ENCODE measurements around the gene LHFPL3. TPM values are rescaled to one million over a fixed set of nuclear protein-coding genes. Genes with fewer than 3 reads are reported as not detected.

The LHFPL3 gene
- total RNA-seq, 4 donors from 2014 or later: not detected

DNA sequence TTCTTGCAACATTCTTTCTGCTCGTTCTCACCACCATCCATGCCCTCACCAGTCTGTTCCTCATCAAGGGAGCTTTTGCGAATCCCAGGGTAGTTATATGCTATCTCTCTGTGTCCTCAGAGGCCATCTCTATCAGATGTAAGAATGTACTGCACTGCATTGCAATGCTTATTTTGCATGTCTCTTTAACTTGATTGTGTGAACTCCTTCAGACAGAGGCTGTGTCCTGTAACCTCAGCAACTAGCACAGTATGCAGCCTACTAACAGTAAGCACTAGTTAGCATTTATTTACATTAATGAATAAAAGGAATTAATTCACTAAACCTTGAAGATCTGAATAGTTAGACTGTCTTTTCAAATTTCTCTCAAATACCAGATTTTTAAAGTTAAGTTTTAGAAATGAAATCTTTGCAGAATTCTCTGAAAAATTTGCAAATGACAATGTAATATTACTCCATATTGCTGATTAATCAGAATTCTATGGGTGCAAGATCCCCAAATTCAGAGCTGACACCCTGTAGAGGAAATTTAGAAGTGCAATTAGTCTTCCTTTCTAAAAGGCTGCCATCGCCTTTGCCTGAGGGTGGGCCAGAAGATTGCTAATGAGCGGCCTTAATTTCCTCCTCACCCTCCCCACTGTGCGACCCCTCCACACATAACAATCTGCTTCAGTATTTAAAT, 10.3 kb upstream of the LHFPL3 start:
- H3K27me3 ChIP-seq: no peaks in the 10 kb centered on the region
- H3K9me3 ChIP-seq: peaks cover 0 to 3% (median 0%) of the 10 kb centered on the region in 3 donors
- intact Hi-C loops (cut with DNase I; ENCODE audit: low total_unique reads): no loop called here
- in situ Hi-C loops (cut with MboI; ENCODE audit: low sequenced_read_pairs in 4 of 4): no loop called here
- TF ChIP-seq, protein P1, sequence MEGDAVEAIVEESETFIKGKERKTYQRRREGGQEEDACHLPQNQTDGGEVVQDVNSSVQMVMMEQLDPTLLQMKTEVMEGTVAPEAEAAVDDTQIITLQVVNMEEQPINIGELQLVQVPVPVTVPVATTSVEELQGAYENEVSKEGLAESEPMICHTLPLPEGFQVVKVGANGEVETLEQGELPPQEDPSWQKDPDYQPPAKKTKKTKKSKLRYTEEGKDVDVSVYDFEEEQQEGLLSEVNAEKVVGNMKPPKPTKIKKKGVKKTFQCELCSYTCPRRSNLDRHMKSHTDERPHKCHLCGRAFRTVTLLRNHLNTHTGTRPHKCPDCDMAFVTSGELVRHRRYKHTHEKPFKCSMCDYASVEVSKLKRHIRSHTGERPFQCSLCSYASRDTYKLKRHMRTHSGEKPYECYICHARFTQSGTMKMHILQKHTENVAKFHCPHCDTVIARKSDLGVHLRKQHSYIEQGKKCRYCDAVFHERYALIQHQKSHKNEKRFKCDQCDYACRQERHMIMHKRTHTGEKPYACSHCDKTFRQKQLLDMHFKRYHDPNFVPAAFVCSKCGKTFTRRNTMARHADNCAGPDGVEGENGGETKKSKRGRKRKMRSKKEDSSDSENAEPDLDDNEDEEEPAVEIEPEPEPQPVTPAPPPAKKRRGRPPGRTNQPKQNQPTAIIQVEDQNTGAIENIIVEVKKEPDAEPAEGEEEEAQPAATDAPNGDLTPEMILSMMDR (IDR thresholded peaks at IDR 0.05 in 4 of 5, conservative IDR thresholded peaks at IDR 0.05 in 1 of 5): no peak
- TF ChIP-seq POLR2A (IDR thresholded peaks at IDR 0.05): no peak
- no peaks in the 10 kb centered on the region for H3K4me1 ChIP-seq
- no peak for ATAC-seq
- H3K4me3 ChIP-seq: no peak overlapping the region
- H3K36me3 ChIP-seq: no peaks in the 10 kb centered on the region
- no peak for DNase-seq
- H3K27ac ChIP-seq: no peak overlapping the region

DNA sequence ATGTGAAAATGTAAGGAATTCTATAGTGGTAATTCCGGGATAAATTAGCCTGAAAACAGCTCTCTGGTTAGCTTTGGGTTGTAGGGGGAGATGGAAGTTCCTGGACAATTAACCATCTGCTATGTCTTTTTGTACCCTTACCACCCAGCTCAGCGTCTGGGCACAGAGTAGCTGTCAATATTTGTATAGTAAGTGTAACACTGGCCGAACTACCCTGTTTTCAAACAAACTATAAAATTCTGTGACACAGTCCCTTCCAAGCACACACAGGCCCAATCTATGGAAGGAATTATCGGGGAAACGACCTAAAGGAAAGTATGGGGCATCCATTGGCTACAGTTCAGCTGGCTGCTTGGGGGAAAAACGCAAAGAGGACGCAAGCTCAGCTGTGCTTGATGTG, 869 bp upstream of the LHFPL3 start:
- in situ Hi-C loops (cut with MboI; ENCODE audit: low sequenced_read_pairs in 4 of 4): no loop called here
- ATAC-seq: no peak

DNA sequence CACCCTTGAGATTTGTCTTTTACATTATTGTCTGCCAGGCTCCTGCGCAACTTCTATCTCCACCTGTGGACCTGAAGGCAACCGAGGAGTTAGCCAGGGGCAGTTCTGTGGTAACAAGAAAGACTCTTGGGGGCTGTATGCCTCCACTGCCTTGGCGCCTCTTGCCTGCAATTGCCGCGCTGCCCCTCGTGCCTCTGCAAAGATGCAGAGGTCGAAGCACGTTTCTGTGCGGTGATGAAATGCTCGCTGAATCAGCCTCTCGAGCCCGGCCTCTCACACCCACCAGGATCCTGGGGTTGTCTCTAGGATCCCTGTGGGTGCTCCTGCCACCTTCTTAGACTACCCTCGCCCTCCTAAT, 486 bp upstream of the LHFPL3 start:
- TF ChIP-seq, protein P1 (IDR thresholded peaks at IDR 0.05 in 4 of 5, conservative IDR thresholded peaks at IDR 0.05 in 1 of 5): no peak
- no peak for TF ChIP-seq POLR2A (IDR thresholded peaks at IDR 0.05)
- H3K36me3 ChIP-seq: no peaks in the 10 kb centered on the region
- H3K4me1 ChIP-seq: no peaks in the 10 kb centered on the region
- in situ Hi-C loops (cut with MboI; ENCODE audit: low sequenced_read_pairs in 4 of 4) (no loop called here), intact Hi-C loops (cut with DNase I; ENCODE audit: low total_unique reads) (no loop called here)
- no peak for ATAC-seq
- peaks cover 27 to 31% (median 29%) of the 10 kb centered on the region in 3 donors for H3K27me3 ChIP-seq
- no peaks in the 10 kb centered on the region for H3K9me3 ChIP-seq
- DNase-seq: no peak
- H3K27ac ChIP-seq: no peak overlapping the region
- no peak overlapping the region for H3K4me3 ChIP-seq

More for the DNA sequence above, 869 bp upstream of the LHFPL3 start:
- Histone ChIP-seq H3K9me3 (no peaks in the 10 kb centered on the region), H3K4me1 (no peaks in the 10 kb centered on the region), H3K36me3 (no peaks in the 10 kb centered on the region), H3K4me3 (no peak overlapping the region), H3K27me3 (peaks cover 27 to 31% (median 29%) of the 10 kb centered on the region in 3 donors), H3K27ac (no peak overlapping the region)
- intact Hi-C loops (cut with DNase I; ENCODE audit: low total_unique reads): no loop called here
- DNase-seq: no peak
- TF ChIP-seq, protein P1 (IDR thresholded peaks at IDR 0.05 in 4 of 5, conservative IDR thresholded peaks at IDR 0.05 in 1 of 5): no peak
- TF ChIP-seq POLR2A (IDR thresholded peaks at IDR 0.05): no peak

DNA sequence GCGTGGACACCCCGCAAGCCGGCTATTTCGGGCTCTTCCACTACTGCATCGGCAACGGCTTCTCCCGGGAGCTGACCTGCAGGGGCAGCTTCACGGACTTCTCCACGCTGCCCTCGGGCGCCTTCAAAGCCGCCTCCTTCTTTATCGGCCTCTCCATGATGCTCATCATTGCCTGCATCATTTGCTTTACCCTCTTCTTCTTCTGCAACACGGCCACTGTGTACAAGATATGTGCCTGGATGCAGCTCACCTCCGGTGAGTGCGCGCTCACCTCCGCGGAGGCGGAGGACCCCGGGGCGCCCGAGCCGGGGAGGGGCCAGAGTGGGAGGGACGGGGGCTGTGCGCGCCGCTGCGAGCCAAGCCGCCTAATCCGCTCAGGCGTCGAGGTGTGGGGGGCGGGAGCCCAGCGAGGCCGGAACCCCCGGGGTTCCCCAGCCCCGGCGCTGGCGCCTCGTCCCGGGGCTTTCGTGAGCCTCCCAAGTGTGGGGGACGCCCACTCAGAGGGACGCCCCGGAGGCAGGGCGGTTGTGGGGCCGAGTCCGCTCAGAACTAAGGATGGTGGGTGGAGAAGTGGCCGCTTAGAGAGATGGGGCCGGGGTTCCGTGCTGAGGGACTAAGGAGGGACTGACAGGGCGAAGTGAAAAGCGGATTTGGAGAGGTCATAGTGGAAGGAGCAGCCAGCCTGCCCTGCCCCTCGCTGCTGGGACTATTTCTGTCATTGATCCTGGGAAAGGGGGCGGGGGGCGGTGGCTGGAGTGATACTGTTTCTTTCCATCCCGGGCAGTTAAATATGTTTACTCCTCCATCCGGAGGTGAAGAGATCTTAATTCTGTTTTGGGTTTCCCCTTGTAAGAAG, 795 bp downstream of the LHFPL3 start:
- ATAC-seq: no peak
- Histone ChIP-seq H3K27ac (no peak overlapping the region), H3K4me3 (no peak overlapping the region), H3K27me3 (peaks cover 27 to 31% (median 29%) of the 10 kb centered on the region in 3 donors), H3K4me1 (no peaks in the 10 kb centered on the region), H3K36me3 (no peaks in the 10 kb centered on the region), H3K9me3 (no peaks in the 10 kb centered on the region)
- intact Hi-C loops (cut with DNase I; ENCODE audit: low total_unique reads): no loop called here
- no peak for DNase-seq
- TF ChIP-seq, protein P1 (IDR thresholded peaks at IDR 0.05 in 4 of 5, conservative IDR thresholded peaks at IDR 0.05 in 1 of 5): no peak
- no peak for TF ChIP-seq POLR2A (IDR thresholded peaks at IDR 0.05)
- in situ Hi-C loops (cut with MboI; ENCODE audit: low sequenced_read_pairs in 4 of 4): no loop called here
